Lower leg skin (tissue), 3 donors: ENCODE results near the gene COA8.

Source experiments
- POLR2A ChIP-seq, 2 donors: fragments of 450-650 bp; IDR thresholded peaks; one replicate each; pipeline ENCODE4 v1.6.1; 2016 to 2017; ENCODE audit warnings: antibody characterized with exemption in 2 of 2, mild to moderate bottlenecking in 1 of 2, moderate library complexity in 1 of 2
- TF ChIP-seq, protein P1 (sequence below), 3 donors: fragments of 450-650 bp; IDR thresholded peaks; one replicate each; pipeline ENCODE4 v1.5.1; 2016; ENCODE audit warnings: antibody characterized with exemption in 3 of 3, mild to moderate bottlenecking in 3 of 3, moderate library complexity in 2 of 3

GRCh38 chr14:103552011-103552845, 10.5 kb upstream of the COA8 start:
- TF ChIP-seq, protein P1, sequence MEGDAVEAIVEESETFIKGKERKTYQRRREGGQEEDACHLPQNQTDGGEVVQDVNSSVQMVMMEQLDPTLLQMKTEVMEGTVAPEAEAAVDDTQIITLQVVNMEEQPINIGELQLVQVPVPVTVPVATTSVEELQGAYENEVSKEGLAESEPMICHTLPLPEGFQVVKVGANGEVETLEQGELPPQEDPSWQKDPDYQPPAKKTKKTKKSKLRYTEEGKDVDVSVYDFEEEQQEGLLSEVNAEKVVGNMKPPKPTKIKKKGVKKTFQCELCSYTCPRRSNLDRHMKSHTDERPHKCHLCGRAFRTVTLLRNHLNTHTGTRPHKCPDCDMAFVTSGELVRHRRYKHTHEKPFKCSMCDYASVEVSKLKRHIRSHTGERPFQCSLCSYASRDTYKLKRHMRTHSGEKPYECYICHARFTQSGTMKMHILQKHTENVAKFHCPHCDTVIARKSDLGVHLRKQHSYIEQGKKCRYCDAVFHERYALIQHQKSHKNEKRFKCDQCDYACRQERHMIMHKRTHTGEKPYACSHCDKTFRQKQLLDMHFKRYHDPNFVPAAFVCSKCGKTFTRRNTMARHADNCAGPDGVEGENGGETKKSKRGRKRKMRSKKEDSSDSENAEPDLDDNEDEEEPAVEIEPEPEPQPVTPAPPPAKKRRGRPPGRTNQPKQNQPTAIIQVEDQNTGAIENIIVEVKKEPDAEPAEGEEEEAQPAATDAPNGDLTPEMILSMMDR (IDR thresholded peaks at IDR 0.05) = no peak
- no peak for TF ChIP-seq POLR2A (IDR thresholded peaks at IDR 0.05)
